Esophagus squamous epithelium (tissue), 4 donors: Measurements from ENCODE around the gene GAB2.

Experiments
- POLR2A ChIP-seq, 4 donors: fragments of 450-650 bp; IDR thresholded peaks; one replicate each; pipeline ENCODE4 v1.6.1; 2017; ENCODE audit warnings: antibody characterized with exemption in 4 of 4, mild to moderate bottlenecking in 4 of 4, moderate library complexity in 3 of 4
- TF ChIP-seq, protein P1 (sequence below), 6 experiments: fragments of 450-650 bp in 4 of 6; fragments of 200-600 bp in 2 of 6; sonication (generic) in 2 of 6; IDR thresholded peaks; one replicate each; pipeline ENCODE4 v1.5.1; 2016 to 2019; ENCODE audit warnings: antibody characterized with exemption in 6 of 6, mild to moderate bottlenecking in 4 of 6, moderate library complexity in 4 of 6

DNA sequence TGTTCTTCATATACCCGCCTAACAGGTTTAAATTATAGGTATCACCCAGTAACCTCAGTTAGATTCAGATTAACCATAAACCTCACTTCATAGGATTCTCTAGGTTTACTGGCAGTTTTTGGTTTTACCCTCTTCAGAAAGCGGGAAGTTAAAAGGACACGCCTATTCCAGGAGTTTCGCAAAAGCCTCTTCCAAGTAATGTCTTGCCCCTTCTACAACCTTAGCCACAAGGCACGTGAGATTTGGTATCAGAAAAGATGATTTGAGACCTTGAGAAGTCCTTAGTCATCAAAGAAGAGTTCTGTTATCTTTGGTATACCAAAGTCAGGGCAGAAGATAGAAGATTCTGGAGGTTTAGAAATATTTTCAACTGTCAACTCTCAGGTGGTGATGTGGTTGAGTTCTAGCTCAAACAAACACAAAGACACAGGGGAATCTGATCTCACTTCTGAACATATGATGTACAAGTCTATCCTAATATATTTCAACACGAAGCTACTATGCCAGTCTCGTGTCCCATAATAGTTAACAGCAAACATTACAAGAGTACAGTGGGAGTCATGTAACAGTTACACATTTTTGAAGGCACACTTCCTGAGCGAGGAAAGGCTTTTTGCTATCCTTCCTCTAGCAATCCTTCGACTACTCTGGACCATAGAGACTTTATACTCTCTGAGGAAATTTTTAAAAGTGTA is 125.4 kb downstream of the GAB2 start:
- TF ChIP-seq, protein P1, sequence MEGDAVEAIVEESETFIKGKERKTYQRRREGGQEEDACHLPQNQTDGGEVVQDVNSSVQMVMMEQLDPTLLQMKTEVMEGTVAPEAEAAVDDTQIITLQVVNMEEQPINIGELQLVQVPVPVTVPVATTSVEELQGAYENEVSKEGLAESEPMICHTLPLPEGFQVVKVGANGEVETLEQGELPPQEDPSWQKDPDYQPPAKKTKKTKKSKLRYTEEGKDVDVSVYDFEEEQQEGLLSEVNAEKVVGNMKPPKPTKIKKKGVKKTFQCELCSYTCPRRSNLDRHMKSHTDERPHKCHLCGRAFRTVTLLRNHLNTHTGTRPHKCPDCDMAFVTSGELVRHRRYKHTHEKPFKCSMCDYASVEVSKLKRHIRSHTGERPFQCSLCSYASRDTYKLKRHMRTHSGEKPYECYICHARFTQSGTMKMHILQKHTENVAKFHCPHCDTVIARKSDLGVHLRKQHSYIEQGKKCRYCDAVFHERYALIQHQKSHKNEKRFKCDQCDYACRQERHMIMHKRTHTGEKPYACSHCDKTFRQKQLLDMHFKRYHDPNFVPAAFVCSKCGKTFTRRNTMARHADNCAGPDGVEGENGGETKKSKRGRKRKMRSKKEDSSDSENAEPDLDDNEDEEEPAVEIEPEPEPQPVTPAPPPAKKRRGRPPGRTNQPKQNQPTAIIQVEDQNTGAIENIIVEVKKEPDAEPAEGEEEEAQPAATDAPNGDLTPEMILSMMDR (IDR thresholded peaks at IDR 0.05), result no peak
- no peak for TF ChIP-seq POLR2A (IDR thresholded peaks at IDR 0.05)
